H1 (cell line): Measurements from ENCODE around the gene RHOBTB1. TPM values are rescaled to one million over a fixed set of nuclear protein-coding genes. Genes with fewer than 3 reads are reported as not detected.

ENCODE experiments used
- CTCF ChIA-PET: fragments of 300-600 bp; sonication (Branson Sonifier 250); formaldehyde crosslinking; loops from one replicate; lab custom pipeline; 2021; ENCODE audit not compliant: partially characterized antibody; lab: Charles Lee
- POLR2A ChIA-PET: fragments of 300-600 bp; sonication (Branson Sonifier 250); formaldehyde crosslinking; loops from one replicate; lab custom pipeline; 2021; ENCODE audit warnings: inconsistent platforms; ENCODE audit not compliant: partially characterized antibody; lab: Charles Lee
- DNase-seq, 2 experiments: peaks; one replicate each; pipeline versions ENCODE4 v3.0.0 to v3.0.0-alpha.2; 2010 to 2022; ENCODE audit warnings: low spot score in 2 of 2, low read depth in 1 of 2, mixed read lengths in 1 of 2
- FAIRE-seq: peaks from 2 replicates; lab custom pipeline; 2011; peaks lifted over from hg19 to GRCh38; lab: Jason Lieb, UNC
- H2AFZ ChIP-seq: 2 replicates; pipeline ENCODE4 v1.8.1; 2012; ENCODE audit warnings: low read length, inconsistent platforms
- H2AK5ac ChIP-seq: 2 replicates; pipeline ENCODE4 v1.6.1; 2013; ENCODE audit warnings: low read depth, low read length
- H2BK120ac ChIP-seq: replicated peaks from 2 replicates; pipeline ENCODE3; 2013; ENCODE audit warnings: low read depth, low read length, inconsistent platforms
- H2BK12ac ChIP-seq: 2 replicates; pipeline ENCODE4 v1.6.1; 2013; ENCODE audit warnings: low read depth, low read length
- H2BK15ac ChIP-seq: 2 replicates; pipeline ENCODE4 v1.6.1; 2013; ENCODE audit warnings: low read length
- H2BK20ac ChIP-seq: 2 replicates; pipeline ENCODE4 v1.6.1; 2013; ENCODE audit warnings: low read length
- H2BK5ac ChIP-seq: 2 replicates; pipeline ENCODE4 v1.6.1; 2013; ENCODE audit warnings: low read depth, low read length
- H3K14ac ChIP-seq: 2 replicates; pipeline ENCODE4 v1.6.1; 2013; ENCODE audit warnings: inconsistent platforms; ENCODE audit not compliant: insufficient read length
- H3K18ac ChIP-seq: 2 replicates; pipeline ENCODE4 v1.6.1; 2013; ENCODE audit warnings: low read length; ENCODE audit errors: extremely low read depth
- H3K23ac ChIP-seq: 2 replicates; pipeline ENCODE4 v1.6.1; 2013; ENCODE audit warnings: inconsistent platforms; ENCODE audit not compliant: insufficient read length
- H3K23me2 ChIP-seq: 2 replicates; pipeline ENCODE4 v1.6.1; 2013; ENCODE audit warnings: low read depth, low read length
- H3K27ac ChIP-seq: 2 replicates; pipeline ENCODE4 v1.6.1; 2011; ENCODE audit warnings: low read depth, low read length, inconsistent platforms
- H3K27me3 ChIP-seq, 4 experiments: replicated peaks in 1 of 4; 1 replicate in 1 of 4; 2 replicates in 3 of 4; pipeline versions ENCODE4 v1.6.1 to v1.8.1; 2011 to 2013; ENCODE audit warnings: low read length in 3 of 4, mild to moderate bottlenecking in 3 of 4, inconsistent platforms in 2 of 4, mixed read lengths in 2 of 4, moderate library complexity in 1 of 4; ENCODE audit not compliant: control insufficient read depth in 3 of 4, insufficient read depth in 3 of 4; ENCODE audit errors: extremely low read depth in 1 of 4
- H3K36me3 ChIP-seq, 4 experiments: 2 replicates each; pipeline versions ENCODE4 v1.6.1 to v1.8.1; 2011 to 2013; ENCODE audit warnings: mild to moderate bottlenecking in 4 of 4, low read length in 3 of 4, moderate library complexity in 2 of 4, control low read depth in 1 of 4, inconsistent platforms in 1 of 4; ENCODE audit not compliant: insufficient read depth in 4 of 4, control insufficient read depth in 2 of 4
- H3K4ac ChIP-seq: replicated peaks from 2 replicates; pipeline ENCODE3; 2013; ENCODE audit warnings: low read length, low read depth, mixed read lengths, inconsistent platforms; ENCODE audit not compliant: insufficient read length
- H3K4me1 ChIP-seq, 4 experiments: replicated peaks in 1 of 4; 1 replicate in 1 of 4; 2 replicates in 3 of 4; pipeline versions ENCODE4 v1.6.1 to v1.8.1; 2011 to 2013; ENCODE audit warnings: low read length in 3 of 4, inconsistent platforms in 2 of 4, mixed read lengths in 1 of 4; ENCODE audit not compliant: insufficient read depth in 4 of 4, control insufficient read depth in 3 of 4
- H3K4me2 ChIP-seq, 2 experiments: 2 replicates each; pipeline versions ENCODE4 v1.6.1 to v1.8.1; 2011 to 2013; ENCODE audit warnings: low read depth in 2 of 2, low read length in 2 of 2, control low read depth in 1 of 2, inconsistent platforms in 1 of 2, mild to moderate bottlenecking in 1 of 2; ENCODE audit not compliant: insufficient read depth in 1 of 2
- H3K4me3 ChIP-seq, 4 experiments: fragments of 200-600, 300-600 bp in 1 of 4; sonication (generic), shearing (Covaris generic), sonication (Bioruptor Twin) in 1 of 4; 2 replicates each; pipeline versions ENCODE4 v1.5.1 to v1.8.1; 2011 to 2016; ENCODE audit warnings: low read length in 4 of 4, low read depth in 3 of 4, control low read depth in 2 of 4, inconsistent platforms in 2 of 4, mild to moderate bottlenecking in 2 of 4, mixed read lengths in 1 of 4, moderate library complexity in 1 of 4; ENCODE audit not compliant: insufficient read depth in 2 of 4; ENCODE audit errors: extremely low read depth in 1 of 4
- H3K56ac ChIP-seq: replicated peaks from 2 replicates; pipeline ENCODE3; 2013; ENCODE audit warnings: low read depth, mild to moderate bottlenecking, mixed read lengths, low read length, inconsistent platforms; ENCODE audit not compliant: insufficient read length
- H3K79me1 ChIP-seq: 2 replicates; pipeline ENCODE4 v1.6.1; 2013; ENCODE audit warnings: low read depth, low read length, control low read depth
- H3K79me2 ChIP-seq, 2 experiments: 2 replicates each; pipeline versions ENCODE4 v1.6.1 to v1.8.1; 2012 to 2013; ENCODE audit warnings: low read length in 2 of 2, mild to moderate bottlenecking in 2 of 2, inconsistent platforms in 1 of 2; ENCODE audit not compliant: insufficient read depth in 2 of 2, control insufficient read depth in 1 of 2
- H3K9ac ChIP-seq, 4 experiments: replicated peaks in 1 of 4; 1 replicate in 1 of 4; 2 replicates in 3 of 4; pipeline versions ENCODE4 v1.6.1 to v1.8.1; 2011 to 2013; ENCODE audit warnings: low read depth in 3 of 4, low read length in 3 of 4, control low read depth in 2 of 4, mild to moderate bottlenecking in 2 of 4, moderate library complexity in 2 of 4, inconsistent platforms in 1 of 4; ENCODE audit errors: extremely low read depth in 1 of 4
- H3K9me3 ChIP-seq, 2 experiments: 2 replicates each; pipeline versions ENCODE4 v1.6.1 to v1.8.1; 2012 to 2013; ENCODE audit warnings: mild to moderate bottlenecking in 2 of 2, moderate library complexity in 2 of 2, control low read depth in 1 of 2, inconsistent platforms in 1 of 2, low read depth in 1 of 2, low read length in 1 of 2, mixed read lengths in 1 of 2; ENCODE audit not compliant: insufficient read depth in 2 of 2
- H4K20me1 ChIP-seq, 2 experiments: replicated peaks in 1 of 2; 2 replicates each; pipeline versions ENCODE3 to v1.8.1; 2011 to 2013; ENCODE audit warnings: inconsistent platforms in 2 of 2, low read length in 2 of 2, mild to moderate bottlenecking in 1 of 2; ENCODE audit not compliant: insufficient read depth in 2 of 2, control insufficient read depth in 1 of 2
- H4K5ac ChIP-seq: 2 replicates; pipeline ENCODE4 v1.6.1; 2013; ENCODE audit warnings: low read length, low read depth, mixed read lengths, inconsistent platforms; ENCODE audit not compliant: insufficient read length
- H4K8ac ChIP-seq: 2 replicates; pipeline ENCODE4 v1.8.0; 2013; ENCODE audit warnings: mild to moderate bottlenecking, moderate library complexity, low read length, inconsistent platforms; ENCODE audit not compliant: insufficient read depth; ENCODE audit errors: extremely low read depth
- H4K91ac ChIP-seq: replicated peaks from 2 replicates; pipeline ENCODE3; 2013; ENCODE audit warnings: low read length, mixed read lengths, inconsistent platforms; ENCODE audit not compliant: insufficient read length
- ATF3 ChIP-seq: IDR thresholded peaks from 2 replicates; pipeline ENCODE4 v1.6.1; 2011; ENCODE audit warnings: low read depth, mild to moderate bottlenecking, low read length; ENCODE audit not compliant: insufficient read depth
- CBX5 ChIP-seq: fragments of 300-800, 300-1000 bp; sonication (generic); IDR thresholded peaks from 2 replicates; pipeline ENCODE4 v1.7.1; 2016; ENCODE audit warnings: antibody characterized with exemption, low read length, low read depth
- CTBP2 ChIP-seq: IDR thresholded peaks from 2 replicates; pipeline ENCODE4 v1.7.0; 2011; ENCODE audit warnings: borderline replicate concordance, mild to moderate bottlenecking, moderate library complexity, mixed read lengths, low read length; ENCODE audit not compliant: insufficient read depth, insufficient read length
- GTF2F1 ChIP-seq: IDR thresholded peaks from 2 replicates; pipeline ENCODE4 v1.6.1; 2012; ENCODE audit warnings: low read depth, low read length, improper control_type of control experiment, borderline replicate concordance
- JUN ChIP-seq: IDR thresholded peaks from 2 replicates; pipeline ENCODE4 v1.6.1; 2011; ENCODE audit warnings: low read depth, mild to moderate bottlenecking, improper control_type of control experiment, low read length
- MAFK ChIP-seq: IDR thresholded peaks from 2 replicates; pipeline ENCODE4 v1.6.1; 2012; ENCODE audit warnings: low read depth, mild to moderate bottlenecking, improper control_type of control experiment, low read length
- POLR2A ChIP-seq, 2 experiments: IDR thresholded peaks; 1 replicate in 1 of 2; 2 replicates in 1 of 2; pipeline ENCODE4 v1.6.1; 2011; ENCODE audit warnings: low read depth in 2 of 2, low read length in 2 of 2, mild to moderate bottlenecking in 2 of 2; ENCODE audit errors: control extremely low read depth in 1 of 2
- POU5F1 ChIP-seq: IDR thresholded peaks from 2 replicates; pipeline ENCODE4 v1.6.1; 2011; ENCODE audit warnings: low read depth, mild to moderate bottlenecking, low read length, moderate library complexity
- RAD21 ChIP-seq, 2 experiments: IDR thresholded peaks in 1 of 2; conservative IDR thresholded peaks in 1 of 2; 2 replicates each; pipeline ENCODE4 v1.6.1; 2011; ENCODE audit warnings: low read depth in 2 of 2, low read length in 2 of 2, improper control_type of control experiment in 1 of 2, inconsistent platforms in 1 of 2, mild to moderate bottlenecking in 1 of 2, moderate library complexity in 1 of 2
- SIN3A ChIP-seq, 2 experiments: IDR thresholded peaks in 1 of 2; conservative IDR thresholded peaks in 1 of 2; 2 replicates each; pipeline ENCODE4 v1.6.1; 2011 to 2012; ENCODE audit warnings: low read length in 2 of 2, improper control_type of control experiment in 1 of 2, low read depth in 1 of 2, mild to moderate bottlenecking in 1 of 2
- TEAD4 ChIP-seq: IDR thresholded peaks from 2 replicates; pipeline ENCODE4 v1.6.1; 2012; ENCODE audit warnings: low read depth, low read length, inconsistent platforms, mixed read lengths
- WGBS, 2 experiments: shearing (Covaris generic) in 1 of 2; methylation state at CpG; one replicate each; pipeline versions ENCODE4 v1.1.6 to v1.1.7; 2013 to 2015; ENCODE audit warnings: low lambda C conversion rate in 2 of 2, mixed read lengths in 2 of 2, inconsistent platforms in 1 of 2, low coverage in 1 of 2, missing lambda C conversion rate in 1 of 2; ENCODE audit not compliant: insufficient replicate concordance in 2 of 2, insufficient coverage in 1 of 2, insufficient read length in 1 of 2; ENCODE audit errors: extremely low coverage in 1 of 2, missing lambda C conversion rate in 1 of 2; 5-methylcytosine and 5-hydroxymethylcytosine counted together
- polyA plus RNA-seq, 7 experiments: library from polyadenylated mRNA; depleted of rRNA in 3 of 7; stranded (reverse) in 5 of 7; unstranded in 2 of 7; fragments of >200 nt in 5 of 7; fragments of 200-250 nt in 2 of 7; gene quantifications; 1 replicate in 5 of 7; 2 replicates in 1 of 7; 4 replicates in 1 of 7; pipeline versions ENCODE4 v1.2.1 to v1.2.3, GENCODE V29; 2011 to 2013; ENCODE audit warnings: missing spikeins in 2 of 7, mixed read lengths in 2 of 7
- total RNA-seq: library from RNA; stranded (reverse); fragmentation: NEBNext Ultra II Directional; extraction: Animal tissue kit (Norgen Biotek cat#: 25700); gene quantifications from 2 replicates; pipeline ENCODE4 v1.2.1, GENCODE V29; 2021

Gene RHOBTB1
- total and polyA plus RNA-seq, 2 of the 8 experiments (the other 6 are each of a cell fraction or from before 2014, with no cell fraction given): 6.1 to 7.4 TPM

GRCh38 chr10:60978287-60979115, 34.5 kb upstream of the RHOBTB1 start:
- Histone ChIP-seq H4K91ac (no peak overlapping the region), H3K4me3 (no peak overlapping the region), H2BK120ac (no peak overlapping the region), H3K79me1 (no peaks in the 10 kb centered on the region), H3K14ac (no peak overlapping the region), H4K8ac (no peak overlapping the region), H3K23me2 (no peaks in the 10 kb centered on the region), H3K27me3 (no peaks in the 10 kb centered on the region), H3K36me3 (no peaks in the 10 kb centered on the region), H4K5ac (no peak overlapping the region), H2AFZ (0 out of 2 replicates have a peak overlapping the region, but pooled peaks have one; percentile 0), H3K4me2 (no peak overlapping the region), H2AK5ac (no peak overlapping the region), H2BK20ac (no peak overlapping the region), H4K20me1 (no peaks in the 10 kb centered on the region), H2BK15ac (no peak overlapping the region), H3K18ac (0 out of 2 replicates have a peak overlapping the region, but pooled peaks have one; percentile 16), H3K79me2 (no peaks in the 10 kb centered on the region), H3K23ac (no peak overlapping the region), H3K4ac (no peak overlapping the region), H3K4me1 (no peaks in the 10 kb centered on the region), H2BK12ac (no peak overlapping the region), H2BK5ac (no peak overlapping the region), H3K9me3 (no peaks in the 10 kb centered on the region), H3K56ac (no peak overlapping the region), H3K27ac (no peak overlapping the region), H3K9ac (no peak overlapping the region)
- FAIRE-seq (no peak), DNase-seq (no peak)
- 84% methylated on average over 7 of the region's 7 CpGs; no CpG with 5 or more reads in 1 of the 2 experiments for WGBS, 2 experiments
- POLR2A ChIA-PET: no interaction called here
- CTCF ChIA-PET: interaction anchor here (0.6 to 1.6 kb wide), 3 partner anchors 13 to 159 kb away, joined by 3 to 4 read pairs (median 3); no protein-coding TSS in a partner anchor
- TF ChIP-seq GTF2F1 (no peak), POU5F1 (no peak), JUN (no peak), CBX5 (no peak), CTBP2 (no peak), TEAD4 (no peak), POLR2A (IDR thresholded peaks at IDR 0.05; ENCODE audit: control extremely low read depth in 1 of 2, low read depth in 2 of 2, low read length in 2 of 2) (no peak), ATF3 (no peak), MAFK (no peak), SIN3A (conservative IDR thresholded peaks at IDR 0.05 in 1 of 2, IDR thresholded peaks at IDR 0.05 in 1 of 2; ENCODE audit: low read depth in 1 of 2, low read length in 2 of 2) (no peak), RAD21 (IDR thresholded peaks at IDR 0.05 in 1 of 2, conservative IDR thresholded peaks at IDR 0.05 in 1 of 2; ENCODE audit: low read depth in 2 of 2, low read length in 2 of 2) (no peak)
